ENCODE measurements around the gene NXNL2. TPM values are rescaled to one million over a fixed set of nuclear protein-coding genes. Genes with fewer than 3 reads are reported as not detected.

Gene NXNL2
- total RNA-seq, 2 experiments from 2014 or later: not detected

GRCh38 chr9:88522360-88522759, 12.6 kb upstream of the NXNL2 start:
- Mint-ChIP-seq H3K27ac (no peak overlapping the region), H3K27me3 (peaks cover 8% of the 10 kb centered on the region), H3K4me3 (no peak overlapping the region), H3K4me1 (no peaks in the 10 kb centered on the region), H3K36me3 (ENCODE audit: low read depth) (no peaks in the 10 kb centered on the region), H3K9me3 (no peaks in the 10 kb centered on the region)
- CTCF ChIA-PET: no interaction called here
- POLR2A ChIA-PET: no interaction called here
- DNase-seq: no peak

GRCh38 chr9:88523056-88523455, 11.9 kb upstream of the NXNL2 start:
- no peaks in the 10 kb centered on the region for H3K9me3 Mint-ChIP-seq
- ChIA-PET CTCF (no interaction called here), POLR2A (no interaction called here)
- no peaks in the 10 kb centered on the region for H3K4me1 Mint-ChIP-seq
- H3K4me3 Mint-ChIP-seq: no peak overlapping the region
- H3K36me3 Mint-ChIP-seq (ENCODE audit: low read depth): no peaks in the 10 kb centered on the region
- no peak for DNase-seq
- peaks cover 8% of the 10 kb centered on the region for H3K27me3 Mint-ChIP-seq
- H3K27ac Mint-ChIP-seq: no peak overlapping the region

GRCh38 chr9:88524911-88525310, 10.1 kb upstream of the NXNL2 start:
- Mint-ChIP-seq H3K36me3 (ENCODE audit: low read depth) (no peaks in the 10 kb centered on the region), H3K4me1 (no peaks in the 10 kb centered on the region), H3K27me3 (peaks cover 6% of the 10 kb centered on the region), H3K9me3 (no peaks in the 10 kb centered on the region), H3K27ac (no peak overlapping the region), H3K4me3 (no peak overlapping the region)
- ChIA-PET POLR2A (no interaction called here), CTCF (no interaction called here)
- no peak for DNase-seq

GRCh38 chr9:88527618-88528017, 7.4 kb upstream of the NXNL2 start:
- ChIA-PET CTCF (no interaction called here), POLR2A (no interaction called here)
- H3K36me3 Mint-ChIP-seq (ENCODE audit: low read depth): no peaks in the 10 kb centered on the region
- no peaks in the 10 kb centered on the region for H3K9me3 Mint-ChIP-seq
- DNase-seq: no peak
- no peak overlapping the region for H3K27ac Mint-ChIP-seq
- H3K4me1 Mint-ChIP-seq: no peaks in the 10 kb centered on the region
- H3K27me3 Mint-ChIP-seq: peaks cover 15% of the 10 kb centered on the region
- H3K4me3 Mint-ChIP-seq: no peak overlapping the region

- Mint-ChIP-seq H3K4me3 (no peak overlapping the region), H3K27me3 (peaks cover 21% of the 10 kb centered on the region), H3K36me3 (ENCODE audit: low read depth) (no peaks in the 10 kb centered on the region), H3K4me1 (peaks cover 3% of the 10 kb centered on the region), H3K27ac (no peak overlapping the region), H3K9me3 (no peaks in the 10 kb centered on the region)
- ChIA-PET POLR2A (no interaction called here), CTCF (no interaction called here)
- no peak for DNase-seq
These were observed 6.7 kb upstream of the NXNL2 start for GRCh38 chr9:88528080-88528790.

- ChIA-PET POLR2A (no interaction called here), CTCF (no interaction called here)
- H3K4me3 Mint-ChIP-seq: no peak overlapping the region
- no peak overlapping the region for H3K27ac Mint-ChIP-seq
- H3K27me3 Mint-ChIP-seq: peaks cover 30% of the 10 kb centered on the region
- peaks cover 9% of the 10 kb centered on the region for H3K4me1 Mint-ChIP-seq
- no peaks in the 10 kb centered on the region for H3K9me3 Mint-ChIP-seq
- H3K36me3 Mint-ChIP-seq (ENCODE audit: low read depth): no peaks in the 10 kb centered on the region
- no peak for DNase-seq
These were observed 5.5 kb upstream of the NXNL2 start for GRCh38 chr9:88529496-88529895.

- H3K4me3 Mint-ChIP-seq: no peak overlapping the region
- CTCF ChIA-PET: no interaction called here
- no peak overlapping the region for H3K27ac Mint-ChIP-seq
- POLR2A ChIA-PET: no interaction called here
- H3K36me3 Mint-ChIP-seq (ENCODE audit: low read depth): no peaks in the 10 kb centered on the region
- H3K27me3 Mint-ChIP-seq: peaks cover 31% of the 10 kb centered on the region
- H3K9me3 Mint-ChIP-seq: no peaks in the 10 kb centered on the region
- H3K4me1 Mint-ChIP-seq: peaks cover 10% of the 10 kb centered on the region
- no peak for DNase-seq
These were observed 4.9 kb upstream of the NXNL2 start for GRCh38 chr9:88530051-88530450.

- H3K4me1 Mint-ChIP-seq: peaks cover 11% of the 10 kb centered on the region
- DNase-seq: no peak
- peaks cover 40% of the 10 kb centered on the region for H3K27me3 Mint-ChIP-seq
- no peak overlapping the region for H3K4me3 Mint-ChIP-seq
- no peaks in the 10 kb centered on the region for H3K36me3 Mint-ChIP-seq (ENCODE audit: low read depth)
- POLR2A ChIA-PET: no interaction called here
- no peak overlapping the region for H3K27ac Mint-ChIP-seq
- H3K9me3 Mint-ChIP-seq: no peaks in the 10 kb centered on the region
- CTCF ChIA-PET: no interaction called here
These were observed 2.9 kb upstream of the NXNL2 start for GRCh38 chr9:88531920-88532698.

- H3K4me3 Mint-ChIP-seq: no peak overlapping the region
- peaks cover 50% of the 10 kb centered on the region for H3K27me3 Mint-ChIP-seq
- CTCF ChIA-PET: no interaction called here
- no peak overlapping the region for H3K27ac Mint-ChIP-seq
- DNase-seq: no peak
- POLR2A ChIA-PET: no interaction called here
- peaks cover 16% of the 10 kb centered on the region for H3K4me1 Mint-ChIP-seq
- no peaks in the 10 kb centered on the region for H3K36me3 Mint-ChIP-seq (ENCODE audit: low read depth)
- no peaks in the 10 kb centered on the region for H3K9me3 Mint-ChIP-seq
These were observed 975 bp upstream of the NXNL2 start for GRCh38 chr9:88533951-88534455.

GRCh38 chr9:88535226-88536022, 446 bp downstream of the NXNL2 start:
- H3K4me3 Mint-ChIP-seq: peak overlapping the region; percentile 13
- peaks cover 50% of the 10 kb centered on the region for H3K27me3 Mint-ChIP-seq
- H3K9me3 Mint-ChIP-seq: no peaks in the 10 kb centered on the region
- H3K4me1 Mint-ChIP-seq: peaks cover 16% of the 10 kb centered on the region
- no peak for DNase-seq
- ChIA-PET CTCF (no interaction called here), POLR2A (no interaction called here)
- no peaks in the 10 kb centered on the region for H3K36me3 Mint-ChIP-seq (ENCODE audit: low read depth)
- H3K27ac Mint-ChIP-seq: no peak overlapping the region

GRCh38 chr9:88536023-88536324, 996 bp downstream of the NXNL2 start:
- Mint-ChIP-seq H3K4me3 (no peak overlapping the region), H3K27ac (no peak overlapping the region), H3K4me1 (peaks cover 16% of the 10 kb centered on the region), H3K9me3 (no peaks in the 10 kb centered on the region), H3K36me3 (ENCODE audit: low read depth) (no peaks in the 10 kb centered on the region), H3K27me3 (peaks cover 50% of the 10 kb centered on the region)
- POLR2A ChIA-PET: no interaction called here
- DNase-seq: no peak
- CTCF ChIA-PET: no interaction called here

GRCh38 chr9:88536951-88537760, 2.2 kb downstream of the NXNL2 start:
- H3K4me1 Mint-ChIP-seq: peaks cover 16% of the 10 kb centered on the region
- POLR2A ChIA-PET: no interaction called here
- no peaks in the 10 kb centered on the region for H3K9me3 Mint-ChIP-seq
- H3K4me3 Mint-ChIP-seq: no peak overlapping the region
- H3K27ac Mint-ChIP-seq: no peak overlapping the region
- H3K36me3 Mint-ChIP-seq (ENCODE audit: low read depth): no peaks in the 10 kb centered on the region
- DNase-seq: no peak
- peaks cover 45% of the 10 kb centered on the region for H3K27me3 Mint-ChIP-seq
- CTCF ChIA-PET: no interaction called here

GRCh38 chr9:88537761-88538091, 2.7 kb downstream of the NXNL2 start:
- H3K9me3 Mint-ChIP-seq: no peaks in the 10 kb centered on the region
- no peak overlapping the region for H3K27ac Mint-ChIP-seq
- CTCF ChIA-PET: interaction anchor here (0.6 kb wide), 1 partner anchor 19 kb away, joined by 3 read pairs; no protein-coding TSS in a partner anchor
- H3K4me3 Mint-ChIP-seq: no peak overlapping the region
- DNase-seq: peak; percentile 61
- POLR2A ChIA-PET: no interaction called here
- peaks cover 16% of the 10 kb centered on the region for H3K4me1 Mint-ChIP-seq
- H3K36me3 Mint-ChIP-seq (ENCODE audit: low read depth): no peaks in the 10 kb centered on the region
- peaks cover 41% of the 10 kb centered on the region for H3K27me3 Mint-ChIP-seq

Data from activated CD4-positive, alpha-beta memory T cell treated with anti-CD3 and anti-CD28 coated beads, Interleukin-2, amount 10 ng/mL, durations not matched to agents 7 days and 5 days (primary cell).